ENCODE measurements around the gene SPAG17. TPM values are rescaled to one million over a fixed set of nuclear protein-coding genes. Genes with fewer than 3 reads are reported as not detected.

SPAG17 gene
- total RNA-seq, 2 experiments from 2014 or later: not detected

GRCh38 chr1:118116909-118117308 is 68.1 kb downstream of the SPAG17 start:
- H3K9me3 ChIP-seq (ENCODE audit: low read length): no peaks in the 10 kb centered on the region
- intact Hi-C loops (cut with micrococcal nuclease; ENCODE audit: unreplicated experiment): no loop called here
- no peaks in the 10 kb centered on the region for H4K20me1 ChIP-seq (ENCODE audit: insufficient read depth, low read length)
- ChIA-PET POLR2A (no interaction called here), CTCF (ENCODE audit: unreplicated experiment) (no interaction called here)
- no peaks in the 10 kb centered on the region for H3K9me2 ChIP-seq (ENCODE audit: insufficient read depth, low read length)
- no peak overlapping the region for H3K4me3 ChIP-seq (ENCODE audit: low read depth, low read length, poor library complexity, severe bottlenecking)
- no peak overlapping the region for H2AFZ ChIP-seq (ENCODE audit: low read length)
- no peak overlapping the region for H3K4me2 ChIP-seq (ENCODE audit: low read length)
- H3K36me3 ChIP-seq (ENCODE audit: insufficient read depth, low read length): no peaks in the 10 kb centered on the region
- TF ChIP-seq CTCF (conservative IDR thresholded peaks at IDR 0.05; ENCODE audit: low read length): no peak
- no peak for TF ChIP-seq EZH2phosphoT487 (IDR thresholded peaks at IDR 0.05; ENCODE audit: borderline replicate concordance, low read depth, low read length)
- no peak overlapping the region for H3K27ac ChIP-seq (ENCODE audit: low read depth, low read length, poor library complexity, severe bottlenecking)
- DNase-seq (ENCODE audit: low spot score): no peak
- BruUV-seq (replicated peaks): no TSS peak
- no peaks in the 10 kb centered on the region for H3K79me2 ChIP-seq (ENCODE audit: insufficient read depth, low read depth, low read length)
- no peaks in the 10 kb centered on the region for H3K4me1 ChIP-seq (ENCODE audit: insufficient read depth, low read length, poor library complexity, severe bottlenecking)

- H3K4me1 ChIP-seq (ENCODE audit: insufficient read depth, low read length, poor library complexity, severe bottlenecking): no peaks in the 10 kb centered on the region
- no peak overlapping the region for H3K4me2 ChIP-seq (ENCODE audit: low read length)
- H4K20me1 ChIP-seq (ENCODE audit: insufficient read depth, low read length): no peaks in the 10 kb centered on the region
- CTCF ChIA-PET (ENCODE audit: unreplicated experiment): no interaction called here
- TF ChIP-seq CTCF (conservative IDR thresholded peaks at IDR 0.05; ENCODE audit: low read length): no peak
- no peak for TF ChIP-seq EZH2phosphoT487 (IDR thresholded peaks at IDR 0.05; ENCODE audit: borderline replicate concordance, low read depth, low read length)
- H3K9me2 ChIP-seq (ENCODE audit: insufficient read depth, low read length): no peaks in the 10 kb centered on the region
- intact Hi-C loops (cut with micrococcal nuclease; ENCODE audit: unreplicated experiment): no loop called here
- POLR2A ChIA-PET: interaction anchor here (1.0 kb wide), 1 partner anchor 9 kb away, joined by 4 read pairs; no protein-coding TSS in a partner anchor
- no TSS peak for BruUV-seq (replicated peaks)
- H3K4me3 ChIP-seq (ENCODE audit: low read depth, low read length, poor library complexity, severe bottlenecking): no peak overlapping the region
- no peak for DNase-seq (ENCODE audit: low spot score)
- H3K27ac ChIP-seq (ENCODE audit: low read depth, low read length, poor library complexity, severe bottlenecking): no peak overlapping the region
- H3K79me2 ChIP-seq (ENCODE audit: insufficient read depth, low read depth, low read length): no peaks in the 10 kb centered on the region
- no peaks in the 10 kb centered on the region for H3K9me3 ChIP-seq (ENCODE audit: low read length)
- no peak overlapping the region for H2AFZ ChIP-seq (ENCODE audit: low read length)
- H3K36me3 ChIP-seq (ENCODE audit: insufficient read depth, low read length): no peaks in the 10 kb centered on the region
Observed at GRCh38 chr1:118116401-118116800, 68.6 kb downstream of the SPAG17 start.

GRCh38 chr1:118115567-118116295 is 69.3 kb downstream of the SPAG17 start:
- Histone ChIP-seq H3K36me3 (ENCODE audit: insufficient read depth, low read length) (no peaks in the 10 kb centered on the region), H3K4me2 (ENCODE audit: low read length) (no peak overlapping the region), H4K20me1 (ENCODE audit: insufficient read depth, low read length) (no peaks in the 10 kb centered on the region), H3K4me1 (ENCODE audit: insufficient read depth, low read length, poor library complexity, severe bottlenecking) (no peaks in the 10 kb centered on the region), H3K79me2 (ENCODE audit: insufficient read depth, low read depth, low read length) (no peaks in the 10 kb centered on the region), H2AFZ (ENCODE audit: low read length) (no peak overlapping the region), H3K9me3 (ENCODE audit: low read length) (no peaks in the 10 kb centered on the region), H3K9me2 (ENCODE audit: insufficient read depth, low read length) (no peaks in the 10 kb centered on the region), H3K4me3 (ENCODE audit: low read depth, low read length, poor library complexity, severe bottlenecking) (no peak overlapping the region), H3K27ac (ENCODE audit: low read depth, low read length, poor library complexity, severe bottlenecking) (no peak overlapping the region)
- no peak for DNase-seq (ENCODE audit: low spot score)
- BruUV-seq (replicated peaks): no TSS peak
- intact Hi-C loops (cut with micrococcal nuclease; ENCODE audit: unreplicated experiment): no loop called here
- ChIA-PET POLR2A (interaction anchor here (1.0 kb wide), 1 partner anchor 9 kb away, joined by 4 read pairs; no protein-coding TSS in a partner anchor), CTCF (ENCODE audit: unreplicated experiment) (no interaction called here)
- TF ChIP-seq CTCF (conservative IDR thresholded peaks at IDR 0.05; ENCODE audit: low read length) (no peak), EZH2phosphoT487 (IDR thresholded peaks at IDR 0.05; ENCODE audit: borderline replicate concordance, low read depth, low read length) (no peak)

Measured in OCI-LY7 (cell line).